DMS79 (cell line): ENCODE data around the gene GSG1.
"Not testable (repeated sequence)": the region's sequence is repeated elsewhere in the genome, so short reads cannot be mapped to it uniquely, and the experiment has no call there.

Source experiments
- DNase-seq: peaks from one replicate; lab custom pipeline; 2025; lab: John Stamatoyannopoulos, UW

Gene GSG1

DNA sequence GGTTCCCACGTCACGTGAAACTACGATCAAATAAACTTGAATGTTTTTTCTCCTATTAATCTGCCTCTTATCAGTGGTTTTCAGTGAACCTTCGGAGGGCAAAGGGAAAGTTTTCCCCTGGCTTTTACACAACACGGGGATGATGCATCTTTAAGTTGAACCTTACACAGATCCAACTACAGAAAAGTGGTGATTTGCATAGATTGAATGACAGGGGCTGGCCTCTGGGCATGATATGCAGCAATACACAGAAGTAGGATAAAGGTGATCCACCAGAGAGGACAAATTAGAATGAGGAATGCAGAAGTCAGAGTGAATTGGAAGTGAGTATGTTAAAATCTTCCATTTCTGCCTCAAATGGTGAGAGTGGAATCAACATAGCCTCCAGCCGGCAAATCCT is 11.6 kb downstream of the GSG1 start:
- DNase-seq: no peak

- no peak for DNase-seq
Observed at GRCh38 chr12:13090054-13090453, 13.4 kb downstream of the GSG1 start.

- no peak for DNase-seq
Observed at GRCh38 chr12:13088496-13088895, 15.0 kb downstream of the GSG1 start.

DNA sequence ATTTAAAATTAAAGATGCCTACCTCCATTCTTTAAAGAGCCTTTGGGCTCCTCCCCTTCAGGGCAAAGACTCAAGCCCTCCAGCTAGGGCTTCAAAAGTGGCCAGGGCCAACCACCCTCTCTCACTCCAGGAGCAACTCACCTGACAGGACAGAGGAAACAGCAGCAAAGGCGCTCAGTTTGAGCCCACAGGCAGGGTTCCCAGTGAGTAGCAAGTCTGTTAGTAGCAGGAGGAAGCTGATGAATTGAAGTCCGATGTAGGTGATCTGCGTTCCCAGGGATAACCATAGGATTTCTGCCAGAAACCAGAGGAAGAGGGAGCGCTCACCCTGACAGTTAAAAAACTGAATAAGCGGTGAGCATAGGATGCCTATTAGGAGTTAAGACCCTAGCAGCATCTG is 15.7 kb downstream of the GSG1 start:
- no peak for DNase-seq

GRCh38 chr12:13085968-13086686 is 17.3 kb downstream of the GSG1 start:
- DNase-seq: peak; percentile 71

DNA sequence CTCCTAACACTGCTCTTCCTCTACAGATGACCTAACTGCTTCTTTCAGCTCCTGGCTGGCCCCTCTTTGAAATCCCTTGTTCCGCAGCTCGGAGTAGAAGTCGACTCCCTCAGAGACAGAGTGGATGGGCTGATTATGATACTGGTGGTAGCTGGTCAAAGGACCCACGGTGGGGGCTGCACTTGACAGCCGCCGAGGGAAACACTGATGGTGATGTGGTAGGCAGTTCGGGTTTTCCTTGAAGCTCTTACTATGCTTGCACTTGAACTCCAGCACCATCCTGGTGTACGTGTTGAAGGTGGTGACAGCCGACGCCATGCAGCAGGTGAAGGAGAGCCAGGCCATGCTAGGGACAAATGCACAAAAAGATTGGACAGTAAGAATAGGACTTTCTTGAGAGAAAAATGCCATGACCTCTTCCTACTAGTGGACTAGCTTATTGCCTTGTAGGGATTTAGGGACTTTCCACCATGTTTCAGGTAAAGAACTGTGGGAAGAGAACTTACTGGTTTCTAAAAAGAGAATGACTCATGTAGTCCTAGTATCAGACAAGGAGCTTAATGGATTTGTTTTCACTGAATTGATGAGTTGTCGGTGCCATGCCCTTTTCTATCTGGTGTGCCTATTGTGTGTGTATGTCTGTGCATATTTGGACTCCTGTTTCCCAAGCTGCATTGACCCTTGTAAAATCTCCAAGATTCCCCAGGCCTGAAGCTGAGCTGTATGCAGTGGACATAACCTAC is 18.4 kb downstream of the GSG1 start:
- no peak for DNase-seq

DNA sequence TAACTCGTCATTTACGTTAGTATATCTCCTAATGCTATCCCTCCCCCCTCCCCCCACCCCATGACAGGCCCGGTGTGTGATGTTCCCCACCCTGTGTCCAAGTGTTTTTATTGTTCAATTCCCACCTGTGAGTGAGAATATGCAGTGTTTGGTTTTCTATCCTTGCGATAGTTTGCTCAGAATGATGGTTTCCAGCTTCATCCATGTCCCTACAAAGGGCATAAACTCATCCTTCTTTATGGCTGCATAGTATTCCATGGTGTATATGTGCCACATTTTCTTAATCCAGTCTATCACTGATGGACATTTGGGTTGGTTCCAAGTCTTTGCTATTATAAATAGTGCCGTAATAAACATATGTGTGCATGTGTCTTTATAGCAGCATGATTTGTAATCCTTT is 19.8 kb downstream of the GSG1 start:
- not testable (repeated sequence) for DNase-seq

DNA sequence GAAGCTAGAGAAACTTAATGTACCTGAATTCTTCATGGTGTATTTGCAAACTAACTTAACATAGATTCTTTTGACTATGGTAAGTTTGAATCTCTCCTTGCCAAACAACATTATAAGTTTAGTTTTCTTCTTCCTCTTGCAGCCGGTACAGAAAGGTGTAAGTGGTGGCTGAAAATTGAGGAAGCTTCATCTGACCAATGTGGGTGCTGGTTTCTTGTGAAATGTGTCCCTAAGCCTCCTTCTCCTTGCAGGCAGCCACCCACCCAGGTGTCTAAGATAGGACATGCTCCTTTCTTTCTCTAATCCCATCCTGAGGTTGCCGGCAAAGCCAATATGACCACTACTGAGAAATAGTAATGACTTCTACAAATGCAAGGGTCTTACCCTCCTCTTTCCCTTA is 20.6 kb downstream of the GSG1 start:
- DNase-seq: no peak

- no peak for DNase-seq
Observed at GRCh38 chr12:13080266-13080665, 23.2 kb downstream of the GSG1 start.

- DNase-seq: no peak
Observed at GRCh38 chr12:13079440-13079906, 24.0 kb downstream of the GSG1 start.

GRCh38 chr12:13075786-13076570 is 27.5 kb downstream of the GSG1 start:
- DNase-seq: no peak

DNA sequence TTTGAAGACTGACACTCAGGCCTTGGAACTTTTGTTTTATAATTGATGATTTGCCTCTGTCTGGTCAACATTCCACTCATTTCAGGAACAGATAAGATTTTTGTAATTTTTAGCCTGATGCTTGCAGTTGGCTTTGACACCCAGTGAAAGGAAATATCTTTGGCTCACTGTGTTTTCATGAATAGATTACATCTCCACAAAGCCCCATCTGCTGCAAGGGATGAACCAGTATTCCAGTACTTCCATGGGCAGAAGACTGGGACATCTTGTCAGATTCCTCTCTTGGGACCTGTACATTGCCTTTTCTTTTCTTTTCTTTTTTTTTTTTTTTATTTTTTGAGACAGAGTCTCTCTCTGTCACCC is 28.4 kb downstream of the GSG1 start:
- DNase-seq: no peak

DNA sequence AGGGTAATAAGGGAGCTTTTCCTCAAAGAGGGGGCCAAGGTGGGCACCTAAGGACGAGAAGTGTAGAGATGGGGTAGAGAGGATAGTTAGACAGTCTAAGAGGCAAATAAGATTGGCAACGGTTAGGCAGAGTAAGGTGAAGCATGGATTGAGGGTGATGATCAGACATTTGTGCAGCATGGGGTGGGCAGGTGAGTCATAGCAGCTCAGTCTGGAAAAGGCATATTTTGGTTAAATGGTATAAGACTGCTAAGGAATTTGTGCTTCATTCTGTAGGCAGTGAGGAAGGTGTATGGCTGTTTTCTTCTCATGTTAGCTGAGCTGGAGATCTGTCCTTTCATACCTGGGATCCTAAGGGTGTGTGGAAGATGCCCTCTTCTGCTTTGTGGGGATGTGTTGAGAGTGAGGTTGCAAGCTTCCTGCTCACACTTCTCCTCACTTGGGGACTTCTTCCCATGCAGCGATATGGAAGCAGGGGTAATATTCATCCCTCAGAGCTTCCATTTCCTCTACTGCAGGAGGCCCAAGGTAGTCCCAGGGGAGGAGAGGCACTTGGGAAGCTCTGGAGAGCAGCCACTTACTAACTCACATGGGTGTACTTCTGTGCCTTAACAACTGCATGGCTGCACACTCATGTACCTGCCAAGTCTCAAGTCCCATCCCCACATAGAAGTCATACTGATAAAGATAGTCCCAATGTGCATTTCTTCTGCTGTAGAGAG is 28.9 kb downstream of the GSG1 start:
- DNase-seq: peak; percentile 16

- DNase-seq: no peak
Observed at GRCh38 chr12:13073173-13073572, 30.3 kb downstream of the GSG1 start.

DNA sequence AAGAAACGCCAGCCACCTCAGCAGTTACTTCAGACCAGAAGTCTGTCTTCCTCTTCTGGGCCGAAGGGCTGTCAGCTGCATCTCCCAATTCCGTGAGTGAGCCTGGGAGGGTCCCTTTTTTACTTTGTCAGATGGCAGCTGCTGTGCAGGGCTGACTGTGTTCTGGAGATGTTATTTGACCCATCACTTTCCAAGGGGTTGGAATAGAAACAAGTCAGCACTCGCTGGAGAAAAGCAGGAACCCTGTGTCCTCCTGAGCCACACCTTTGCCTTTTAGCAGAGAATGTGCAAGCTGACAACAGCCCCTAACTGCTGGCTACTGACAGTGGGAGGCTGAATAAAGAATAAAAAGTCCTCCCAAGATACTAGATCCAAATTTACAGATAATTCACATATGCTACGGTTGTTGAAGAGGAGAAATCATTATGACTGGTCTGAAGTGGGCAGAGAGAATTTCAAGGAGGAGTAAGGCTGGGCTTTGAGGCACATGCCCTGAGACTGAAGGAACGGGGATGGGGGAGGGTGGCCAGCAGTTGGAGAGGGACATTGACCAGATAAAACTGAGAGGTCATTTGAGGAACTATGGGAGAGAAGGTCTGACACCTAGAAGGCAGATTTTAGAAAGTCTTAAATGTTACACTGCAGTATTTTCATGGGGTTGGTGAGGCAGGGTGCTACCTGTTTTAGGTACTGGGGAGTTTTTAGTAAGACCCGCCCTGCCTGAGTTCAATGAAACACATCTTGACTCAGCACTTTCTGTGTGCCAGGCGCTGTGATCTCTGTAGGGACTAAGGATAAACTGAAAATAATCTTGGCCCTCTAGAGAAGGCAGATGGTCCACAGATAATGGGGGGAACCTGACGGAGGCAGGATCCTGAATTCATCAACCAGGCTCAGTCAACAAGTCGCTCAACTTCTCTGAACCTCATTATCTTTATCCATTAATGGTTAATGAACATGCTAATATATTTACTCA is 31.9 kb downstream of the GSG1 start:
- peak; percentile 47 for DNase-seq

- DNase-seq: no peak
Observed at GRCh38 chr12:13069380-13069779, 34.1 kb downstream of the GSG1 start.

DNA sequence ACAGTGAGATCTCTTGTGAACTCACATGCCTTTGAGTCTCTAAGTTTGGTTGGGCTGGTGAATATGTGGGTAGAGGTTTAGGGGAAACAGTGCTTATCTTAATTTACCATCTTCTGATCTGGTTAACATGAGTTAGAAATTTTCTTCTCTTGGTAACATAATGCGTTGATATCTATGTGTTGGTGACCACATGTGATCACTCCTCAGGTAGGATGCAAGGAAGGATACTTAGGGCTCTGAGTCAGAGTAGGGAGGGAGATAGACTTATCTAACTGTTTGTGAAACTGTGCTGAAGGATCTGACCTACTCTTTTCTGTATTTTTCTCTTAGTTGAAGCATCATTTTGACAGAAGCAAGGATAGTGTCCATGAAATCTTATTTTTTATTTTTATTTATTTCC is 36.1 kb downstream of the GSG1 start:
- DNase-seq: no peak

- no peak for DNase-seq
Observed at GRCh38 chr12:13066459-13066858, 37.0 kb downstream of the GSG1 start.

GRCh38 chr12:13066014-13066413 is 37.5 kb downstream of the GSG1 start:
- DNase-seq: no peak

- no peak for DNase-seq
Observed at GRCh38 chr12:13062669-13063068, 40.8 kb downstream of the GSG1 start.

- DNase-seq: no peak
Observed at GRCh38 chr12:13061377-13061776, 42.1 kb downstream of the GSG1 start.
